ENCODE results near the gene AKNA. TPM values are rescaled to one million over a fixed set of nuclear protein-coding genes. Genes with fewer than 3 reads are reported as not detected.

AKNA gene
- total and polyA plus RNA-seq, 7 donors, result 9.9 to 81.6 (median 16.9) TPM

DNA sequence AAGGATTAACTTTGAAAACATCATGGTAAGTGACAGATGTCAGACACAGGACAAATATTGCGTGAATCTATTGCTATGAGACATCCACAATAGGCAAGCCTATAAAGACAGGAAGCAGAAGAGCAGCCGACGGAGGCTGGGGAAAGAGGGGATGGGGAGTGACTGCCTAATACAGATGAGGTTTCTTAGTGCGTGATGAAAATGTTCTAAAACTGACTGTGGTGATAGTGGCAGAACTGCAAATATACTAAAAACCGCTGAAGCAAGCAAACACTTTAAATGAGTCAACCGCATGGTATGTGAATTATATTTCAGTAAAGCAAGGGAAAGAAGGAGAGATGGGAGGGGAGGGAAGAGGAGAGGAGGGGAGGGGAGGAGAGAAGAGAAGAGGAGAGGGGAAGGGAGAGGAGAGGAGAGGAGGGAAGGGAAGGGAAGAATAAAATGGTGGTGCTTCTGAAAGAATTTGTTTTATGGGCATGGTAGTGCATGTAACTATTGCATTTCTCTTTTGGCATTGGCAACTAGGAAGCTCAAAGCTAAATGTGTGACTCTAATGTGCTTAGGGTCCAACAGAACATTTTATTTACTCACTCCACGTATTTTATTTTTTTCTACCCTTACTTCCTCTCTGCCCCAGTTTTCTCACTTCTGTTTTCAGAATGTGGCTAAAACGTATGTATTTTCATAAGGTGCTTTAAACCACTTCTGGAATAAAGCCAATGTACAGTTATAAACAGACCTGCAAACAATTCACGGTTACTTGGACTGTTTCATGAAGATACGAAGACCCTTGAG is 21.3 kb downstream of the AKNA start:
- Histone ChIP-seq H3K27ac (peak overlapping the region in 3 of 4 donors; percentile 9 to 58 (median 25)), H3K36me3 (peaks cover 12 to 55% (median 18%) of the 10 kb centered on the region in 4 donors)
- intact Hi-C loops (cut with DNase I), result no loop called here

DNA sequence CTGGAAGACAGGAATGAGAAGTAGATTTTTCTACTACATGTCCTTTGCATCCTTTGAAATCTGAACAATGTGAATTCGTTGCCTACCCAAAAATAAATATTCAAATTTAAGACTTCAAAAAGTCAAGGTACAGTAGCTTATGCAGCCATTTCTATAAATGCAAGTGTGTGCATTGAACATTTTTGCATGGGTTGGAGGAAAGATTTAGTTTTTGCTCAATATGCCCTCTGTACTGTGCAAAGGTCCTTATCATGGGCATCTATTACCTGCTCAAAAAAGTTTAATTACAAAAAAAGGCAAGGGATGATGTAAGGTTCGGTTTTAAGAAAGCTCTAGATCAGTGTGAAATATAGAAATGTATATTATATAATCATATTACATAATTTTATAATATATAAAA is 22.6 kb downstream of the AKNA start:
- Histone ChIP-seq H3K9me3 (no peaks in the 10 kb centered on the region), H3K36me3 (peaks cover 22 to 69% (median 27%) of the 10 kb centered on the region in 4 donors), H3K27ac (peak overlapping the region in 1 of 4 donors; percentile 30), H3K27me3 (no peaks in the 10 kb centered on the region), H3K4me1 (no peaks in the 10 kb centered on the region), H3K4me3 (no peak overlapping the region)
- TF ChIP-seq POLR2A (IDR thresholded peaks at IDR 0.05), result no peak
- no peak for DNase-seq
- WGBS, 2 donors, result 81 to 95% methylated on average over 2 of the region's 2 CpGs
- intact Hi-C loops (cut with DNase I), result no loop called here

More for the DNA sequence above, 21.3 kb downstream of the AKNA start:
- H3K4me3 ChIP-seq, result no peak overlapping the region
- H3K9me3 ChIP-seq, result no peaks in the 10 kb centered on the region
- DNase-seq, result no peak
- H3K4me1 ChIP-seq, result peaks cover 0 to 8% (median 0%) of the 10 kb centered on the region in 4 donors
- no peaks in the 10 kb centered on the region for H3K27me3 ChIP-seq
- WGBS, 2 donors, result 15 to 20% methylated on average over 10 of the region's 10 CpGs
- TF ChIP-seq EP300 (IDR thresholded peaks at IDR 0.05), result no peak
- no peak for TF ChIP-seq CTCF (IDR thresholded peaks at IDR 0.05)
- peak in 1 of 4 donors; percentile 24 for TF ChIP-seq POLR2AphosphoS5 (IDR thresholded peaks at IDR 0.05)

DNA sequence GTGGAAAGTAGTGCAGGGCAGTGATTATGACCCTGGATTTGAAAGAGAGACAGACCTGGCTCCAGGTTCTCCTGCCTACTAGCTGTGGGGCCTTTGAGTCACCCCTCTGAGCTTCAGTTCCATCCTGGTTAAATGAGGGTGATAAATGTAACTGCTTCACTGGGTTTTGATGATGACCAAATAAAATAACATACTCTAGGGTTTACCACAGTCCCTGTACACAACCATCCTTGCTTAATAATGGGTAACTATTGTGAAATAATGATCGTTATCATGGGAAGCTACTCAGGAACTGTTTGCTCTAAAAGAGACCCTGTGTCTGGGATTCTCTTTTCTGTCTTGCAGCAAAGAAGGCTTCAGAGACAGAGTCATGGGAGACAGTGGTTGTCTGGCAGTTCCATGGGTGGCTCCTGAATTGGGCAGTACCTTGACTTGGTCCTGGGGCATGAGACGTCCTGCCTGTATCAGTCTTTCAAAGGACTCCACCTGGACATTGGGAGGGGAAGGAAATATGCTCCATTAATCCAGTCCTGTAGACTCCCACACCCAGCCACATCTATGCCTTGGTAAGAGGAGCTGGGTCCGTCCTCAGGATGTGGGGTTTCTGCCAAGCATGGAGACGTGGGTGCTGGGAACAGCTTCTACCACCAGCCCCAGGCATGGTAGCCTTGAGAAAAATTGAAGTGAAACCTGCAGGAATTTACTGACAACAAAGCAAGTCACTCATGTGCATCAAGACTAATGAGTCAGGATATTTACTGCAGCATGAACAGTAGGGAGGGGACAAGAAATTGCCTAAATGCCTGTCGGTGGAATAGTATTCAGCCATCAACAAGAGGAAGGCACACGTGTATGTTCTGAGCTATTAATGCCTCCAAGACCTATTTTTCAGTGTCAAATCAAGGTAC is 23.4 kb downstream of the AKNA start:
- Histone ChIP-seq H3K36me3 (peaks cover 30 to 77% (median 35%) of the 10 kb centered on the region in 4 donors), H3K27me3 (no peaks in the 10 kb centered on the region), H3K4me1 (no peaks in the 10 kb centered on the region), H3K9me3 (no peaks in the 10 kb centered on the region), H3K27ac (peak overlapping the region in 2 of 4 donors; percentile 0 to 30), H3K4me3 (no peak overlapping the region)
- no peak for DNase-seq
- TF ChIP-seq EP300 (IDR thresholded peaks at IDR 0.05) (no peak), CTCF (IDR thresholded peaks at IDR 0.05) (no peak), POLR2AphosphoS5 (IDR thresholded peaks at IDR 0.05) (no peak), POLR2A (IDR thresholded peaks at IDR 0.05) (no peak)
- 58 to 70% methylated on average over 6 of the region's 6 CpGs for WGBS, 2 donors
- intact Hi-C loops (cut with DNase I), result no loop called here

- H3K4me1 ChIP-seq, result no peaks in the 10 kb centered on the region
- no peaks in the 10 kb centered on the region for H3K9me3 ChIP-seq
- peaks cover 35 to 83% (median 38%) of the 10 kb centered on the region in 4 donors for H3K36me3 ChIP-seq
- no peak overlapping the region for H3K4me3 ChIP-seq
- TF ChIP-seq CTCF (IDR thresholded peaks at IDR 0.05) (no peak), EP300 (IDR thresholded peaks at IDR 0.05) (no peak), POLR2AphosphoS5 (IDR thresholded peaks at IDR 0.05) (no peak), POLR2A (IDR thresholded peaks at IDR 0.05) (no peak)
- 55 to 58% methylated on average over 2 of the region's 2 CpGs for WGBS, 2 donors
- H3K27ac ChIP-seq, result no peak overlapping the region
- no peak for DNase-seq
- intact Hi-C loops (cut with DNase I), result no loop called here
- no peaks in the 10 kb centered on the region for H3K27me3 ChIP-seq
Measured at GRCh38 chr9:114363424-114363823, 24.4 kb downstream of the AKNA start.

DNA sequence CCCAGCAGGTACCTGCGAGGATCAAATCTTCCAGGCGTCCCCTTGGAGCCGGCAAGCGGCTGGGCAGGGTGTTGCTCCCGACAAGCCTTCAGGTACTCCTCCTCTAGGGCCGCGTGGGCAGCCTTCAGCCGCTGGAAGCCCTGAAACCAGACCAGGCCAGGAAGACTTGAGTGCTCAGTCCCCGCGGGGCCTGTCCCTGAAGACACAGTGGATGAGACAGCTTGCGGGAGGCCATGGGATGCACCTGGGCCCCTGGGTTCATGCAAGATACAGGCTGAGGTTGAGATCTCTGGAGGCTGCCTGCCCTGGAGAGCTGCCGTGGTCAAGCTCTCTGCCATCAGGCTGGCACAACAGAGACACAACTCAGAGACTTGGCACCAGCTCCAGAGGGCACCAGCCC is 25.4 kb downstream of the AKNA start:
- WGBS, 2 donors, result 84 to 92% methylated on average over 12 of the region's 12 CpGs
- no peak overlapping the region for H3K4me3 ChIP-seq
- H3K9me3 ChIP-seq, result no peaks in the 10 kb centered on the region
- peak; percentile 54 for DNase-seq
- no peaks in the 10 kb centered on the region for H3K4me1 ChIP-seq
- intact Hi-C loops (cut with DNase I), result no loop called here
- H3K27ac ChIP-seq, result no peak overlapping the region
- TF ChIP-seq POLR2AphosphoS5 (IDR thresholded peaks at IDR 0.05) (no peak), POLR2A (IDR thresholded peaks at IDR 0.05) (no peak), EP300 (IDR thresholded peaks at IDR 0.05) (no peak), CTCF (IDR thresholded peaks at IDR 0.05) (no peak)
- no peaks in the 10 kb centered on the region for H3K27me3 ChIP-seq
- peaks cover 36 to 83% (median 39%) of the 10 kb centered on the region in 4 donors for H3K36me3 ChIP-seq

Measured in sigmoid colon (tissue), 7 donors.